Large intestine (tissue), 3 donors: ENCODE measurements around the gene ADK. TPM values are rescaled to one million over a fixed set of nuclear protein-coding genes. Genes with fewer than 3 reads are reported as not detected.

Experiments
- DNase-seq, 2 donors: peaks; one replicate each; pipeline versions ENCODE4 v3.0.0 to v3.0.0-alpha.2; 2013
- H3K27ac ChIP-seq: one replicate; pipeline ENCODE4 v1.5.1; 2013; ENCODE audit warnings: low read length
- H3K27me3 ChIP-seq: 2 replicates; pipeline ENCODE4 v1.6.1; 2013; ENCODE audit warnings: low read length; ENCODE audit not compliant: control insufficient read depth, insufficient read depth
- H3K36me3 ChIP-seq: 2 replicates; pipeline ENCODE4 v1.6.1; 2013; ENCODE audit warnings: low read length; ENCODE audit not compliant: control insufficient read depth, insufficient read depth
- H3K4me1 ChIP-seq: one replicate; pipeline ENCODE4 v1.6.1; 2013; ENCODE audit warnings: low read length; ENCODE audit not compliant: control insufficient read depth, insufficient read depth
- H3K4me3 ChIP-seq: one replicate; pipeline ENCODE4 v1.5.1; 2013; ENCODE audit warnings: low read length
- H3K9me3 ChIP-seq: one replicate; pipeline ENCODE4 v1.6.1; 2013; ENCODE audit warnings: mild to moderate bottlenecking, low read depth, low read length, moderate library complexity; ENCODE audit not compliant: control insufficient read depth
- WGBS: methylation state at CpG from one replicate; pipeline ENCODE4 v1.1.5; 2013; ENCODE audit warnings: low lambda C conversion rate; ENCODE audit not compliant: insufficient coverage; 5-methylcytosine and 5-hydroxymethylcytosine counted together
- polyA plus RNA-seq: library from polyadenylated mRNA; unstranded; fragments of 120-200 nt; gene quantifications from one replicate; pipeline ENCODE4 v1.2.1, GENCODE V29; 2013

Gene ADK
- polyA plus RNA-seq, 1 donor: 30.1 TPM

- WGBS: no CpG with 5 or more reads among the region's 2 CpGs
Observed at GRCh38 chr10:74262856-74263255, 111.8 kb downstream of the ADK start.

DNA sequence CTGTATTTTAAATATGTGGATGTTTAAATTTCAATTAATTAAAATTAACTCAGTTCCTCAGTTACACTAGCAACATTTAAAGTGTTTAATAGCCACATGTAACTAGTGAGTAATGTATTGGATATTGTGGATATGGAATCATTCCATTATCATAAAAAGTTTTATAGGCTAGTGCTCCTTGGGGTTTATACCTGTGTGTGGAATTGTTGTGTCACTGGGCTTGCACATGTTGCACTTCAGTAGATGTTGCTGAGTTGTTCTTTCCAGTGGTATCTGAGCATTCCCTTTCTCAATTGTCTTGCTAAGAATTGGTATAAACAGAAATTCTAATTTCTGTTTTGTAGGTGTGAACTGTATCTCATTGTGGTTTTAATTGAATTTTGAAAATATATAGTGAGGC, 113.0 kb downstream of the ADK start:
- Histone ChIP-seq H3K4me1 (no peaks in the 10 kb centered on the region), H3K9me3 (no peaks in the 10 kb centered on the region), H3K4me3 (no peak overlapping the region), H3K27me3 (no peaks in the 10 kb centered on the region), H3K36me3 (no peaks in the 10 kb centered on the region), H3K27ac (no peak overlapping the region)
- DNase-seq: no peak

More at GRCh38 chr10:74262856-74263255, 111.8 kb downstream of the ADK start:
- Histone ChIP-seq H3K9me3 (no peaks in the 10 kb centered on the region), H3K4me1 (no peaks in the 10 kb centered on the region), H3K36me3 (no peaks in the 10 kb centered on the region), H3K4me3 (no peak overlapping the region), H3K27me3 (no peaks in the 10 kb centered on the region), H3K27ac (no peak overlapping the region)
- DNase-seq: no peak

- H3K36me3 ChIP-seq: no peaks in the 10 kb centered on the region
- no peaks in the 10 kb centered on the region for H3K9me3 ChIP-seq
- WGBS: no CpG with 5 or more reads among the region's 3 CpGs
Observed at GRCh38 chr10:74272288-74272687, 121.3 kb downstream of the ADK start.

GRCh38 chr10:74275755-74276290, 124.8 kb downstream of the ADK start:
- DNase-seq: peak; percentile 30 to 66
- no peaks in the 10 kb centered on the region for H3K36me3 ChIP-seq
- H3K4me1 ChIP-seq: peaks cover 6% of the 10 kb centered on the region
- WGBS: 40% methylated on average over 1 of the region's 6 CpGs
- peak overlapping the region; percentile 64 for H3K27ac ChIP-seq
- no peaks in the 10 kb centered on the region for H3K9me3 ChIP-seq
- no peak overlapping the region for H3K4me3 ChIP-seq
- H3K27me3 ChIP-seq: no peaks in the 10 kb centered on the region

More at GRCh38 chr10:74272288-74272687, 121.3 kb downstream of the ADK start:
- Histone ChIP-seq H3K4me1 (peaks cover 6% of the 10 kb centered on the region), H3K27me3 (no peaks in the 10 kb centered on the region), H3K27ac (no peak overlapping the region), H3K4me3 (no peak overlapping the region)
- DNase-seq: no peak

DNA sequence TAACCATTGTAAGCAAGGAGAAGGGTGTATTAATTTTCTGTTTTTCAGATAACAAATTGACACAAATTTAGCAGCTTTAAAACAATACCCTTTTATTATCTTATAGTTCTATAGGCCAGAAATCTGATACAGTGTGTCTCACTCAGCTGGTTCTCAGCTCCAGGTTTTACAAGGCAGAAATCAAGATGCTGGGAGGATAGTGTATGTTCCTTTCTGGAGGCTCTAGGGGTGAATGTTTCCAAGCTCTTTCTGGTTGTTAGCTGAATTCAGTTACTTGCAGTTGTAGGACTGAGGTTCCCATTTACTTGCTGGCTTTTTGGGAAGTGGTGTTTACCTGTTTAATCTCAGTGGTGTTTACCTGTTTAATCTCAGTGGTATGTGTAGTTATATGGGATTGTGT, 125.4 kb downstream of the ADK start:
- Histone ChIP-seq H3K4me3 (no peak overlapping the region), H3K27ac (peak overlapping the region; percentile 13), H3K27me3 (no peaks in the 10 kb centered on the region), H3K9me3 (no peaks in the 10 kb centered on the region), H3K36me3 (no peaks in the 10 kb centered on the region), H3K4me1 (peaks cover 6% of the 10 kb centered on the region)
- DNase-seq: no peak

GRCh38 chr10:74282151-74282847, 131.3 kb downstream of the ADK start:
- 96% methylated on average over 3 of the region's 4 CpGs for WGBS
- no peaks in the 10 kb centered on the region for H3K27me3 ChIP-seq
- no peak overlapping the region for H3K4me3 ChIP-seq
- no peaks in the 10 kb centered on the region for H3K36me3 ChIP-seq
- H3K27ac ChIP-seq: no peak overlapping the region
- no peaks in the 10 kb centered on the region for H3K4me1 ChIP-seq
- no peak for DNase-seq
- peaks cover 5% of the 10 kb centered on the region for H3K9me3 ChIP-seq

DNA sequence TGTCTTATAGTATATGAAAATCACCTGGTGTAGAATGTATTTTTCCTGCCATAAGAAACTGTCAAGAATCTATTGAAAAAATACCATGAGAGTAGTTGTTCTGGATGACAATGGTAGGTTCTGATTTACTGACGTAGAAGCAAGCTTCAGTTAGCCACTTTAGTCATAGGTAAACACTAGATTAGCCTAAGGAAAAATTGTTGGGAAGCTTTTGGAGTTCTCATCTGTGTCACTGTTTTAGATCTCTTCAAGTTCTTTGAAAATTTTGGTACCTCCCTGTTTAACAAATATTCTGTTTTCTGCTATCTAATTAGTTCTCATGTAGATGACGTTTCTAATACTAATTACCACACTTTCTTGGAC, 131.8 kb downstream of the ADK start:
- WGBS: 100% methylated on average over 1 of the region's 2 CpGs
- H3K4me3 ChIP-seq: no peak overlapping the region
- H3K4me1 ChIP-seq: no peaks in the 10 kb centered on the region
- H3K36me3 ChIP-seq: no peaks in the 10 kb centered on the region
- H3K27me3 ChIP-seq: no peaks in the 10 kb centered on the region
- no peak for DNase-seq
- no peak overlapping the region for H3K27ac ChIP-seq
- H3K9me3 ChIP-seq: peaks cover 5% of the 10 kb centered on the region

DNA sequence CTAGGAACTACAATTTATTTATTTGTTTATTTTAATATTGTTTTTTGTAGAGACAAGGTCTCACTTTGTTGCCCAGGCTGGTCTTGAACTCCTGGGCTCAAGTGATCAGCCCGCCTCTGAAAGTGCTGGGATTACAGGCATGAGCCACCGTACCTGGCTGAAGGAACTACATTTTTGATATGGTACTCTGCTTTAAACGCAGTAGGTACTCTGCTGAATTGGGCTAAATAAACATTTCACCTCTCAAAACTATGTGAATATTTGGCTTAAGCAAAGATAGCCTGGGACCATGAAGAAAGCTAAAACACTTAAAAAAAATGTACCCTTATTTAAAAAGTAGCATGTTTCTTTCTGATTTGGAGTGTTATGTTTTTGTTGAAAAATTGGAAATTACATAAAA, 138.2 kb downstream of the ADK start:
- no peaks in the 10 kb centered on the region for H3K27me3 ChIP-seq
- WGBS: no CpG with 5 or more reads among the region's 3 CpGs
- peaks cover 4% of the 10 kb centered on the region for H3K9me3 ChIP-seq
- H3K27ac ChIP-seq: no peak overlapping the region
- no peak for DNase-seq
- H3K4me3 ChIP-seq: no peak overlapping the region
- no peaks in the 10 kb centered on the region for H3K36me3 ChIP-seq
- H3K4me1 ChIP-seq: no peaks in the 10 kb centered on the region

DNA sequence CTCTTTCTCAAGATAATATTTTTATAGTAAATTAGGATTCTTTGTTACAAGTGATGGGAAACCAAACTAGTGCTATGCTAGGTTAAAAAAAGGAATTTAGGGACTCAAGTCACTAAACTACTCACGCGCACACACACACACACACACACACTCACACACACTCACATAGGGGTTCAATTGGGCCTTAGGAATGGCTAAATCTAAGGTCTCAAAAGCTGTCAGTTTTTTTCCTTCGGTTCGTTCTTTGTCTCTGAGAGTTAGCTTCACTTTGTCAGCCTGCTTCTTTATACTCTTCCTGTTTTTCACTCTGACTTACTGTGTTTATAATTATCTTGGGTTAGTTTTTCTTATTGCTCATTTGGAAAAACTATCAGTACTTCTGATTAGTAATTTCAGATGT, 138.9 kb downstream of the ADK start:
- no peak overlapping the region for H3K4me3 ChIP-seq
- H3K4me1 ChIP-seq: no peaks in the 10 kb centered on the region
- H3K27me3 ChIP-seq: no peaks in the 10 kb centered on the region
- H3K36me3 ChIP-seq: no peaks in the 10 kb centered on the region
- WGBS: 80% methylated on average over 1 of the region's 4 CpGs
- H3K9me3 ChIP-seq: no peaks in the 10 kb centered on the region
- no peak overlapping the region for H3K27ac ChIP-seq
- no peak for DNase-seq

- no peaks in the 10 kb centered on the region for H3K9me3 ChIP-seq
- WGBS: 91% methylated on average over 1 of the region's 1 CpG
- H3K4me1 ChIP-seq: no peaks in the 10 kb centered on the region
- DNase-seq: no peak
- no peaks in the 10 kb centered on the region for H3K27me3 ChIP-seq
- H3K36me3 ChIP-seq: no peaks in the 10 kb centered on the region
- H3K27ac ChIP-seq: no peak overlapping the region
- no peak overlapping the region for H3K4me3 ChIP-seq
Observed at GRCh38 chr10:74290708-74291107, 139.7 kb downstream of the ADK start.

GRCh38 chr10:74292871-74293427, 141.9 kb downstream of the ADK start:
- Histone ChIP-seq H3K27me3 (no peaks in the 10 kb centered on the region), H3K36me3 (no peaks in the 10 kb centered on the region), H3K4me3 (no peak overlapping the region), H3K27ac (no peak overlapping the region), H3K9me3 (no peaks in the 10 kb centered on the region), H3K4me1 (no peaks in the 10 kb centered on the region)
- 86% methylated on average over 1 of the region's 4 CpGs for WGBS
- no peak for DNase-seq
